MM.1S (cell line): ENCODE measurements around the gene PHF24.
"Not testable (repeated sequence)": the region's sequence is repeated elsewhere in the genome, so short reads cannot be mapped to it uniquely, and the experiment has no call there.

Experiments
- EZH2 ChIP-seq: fragments of 300-600 bp; sonication (generic); optimal IDR thresholded peaks from 2 replicates; pipeline ENCODE3; 2017; ENCODE audit warnings: low read depth, mild to moderate bottlenecking, antibody characterized with exemption, low read length, mixed read lengths
- TF ChIP-seq, protein P1 (sequence below): fragments of 300-600 bp; sonication (generic); IDR thresholded peaks from 2 replicates; pipeline ENCODE4 v1.5.1; 2016; ENCODE audit warnings: antibody characterized with exemption, low read length, mixed read lengths

DNA sequence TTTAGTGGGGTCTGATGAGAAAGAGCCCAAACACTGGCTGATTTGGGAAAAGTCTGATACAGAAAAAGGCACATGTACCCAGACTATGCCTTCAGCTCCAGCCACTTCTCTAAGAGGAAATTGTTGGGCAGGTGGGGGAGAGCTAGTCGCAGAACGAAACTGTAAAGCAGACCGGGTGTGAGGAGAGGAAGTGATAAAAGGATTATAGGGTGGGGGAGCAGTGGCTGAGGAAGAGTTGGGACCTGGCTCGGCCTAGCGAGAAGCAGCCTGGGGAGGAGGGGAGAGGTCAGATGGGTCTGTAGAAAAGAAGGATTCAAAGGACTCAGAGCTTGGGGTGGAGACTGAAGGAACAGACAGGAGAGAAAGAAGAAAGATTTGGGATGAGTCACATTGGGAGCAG lies 65.4 kb downstream of the PHF24 start:
- TF ChIP-seq, protein P1, sequence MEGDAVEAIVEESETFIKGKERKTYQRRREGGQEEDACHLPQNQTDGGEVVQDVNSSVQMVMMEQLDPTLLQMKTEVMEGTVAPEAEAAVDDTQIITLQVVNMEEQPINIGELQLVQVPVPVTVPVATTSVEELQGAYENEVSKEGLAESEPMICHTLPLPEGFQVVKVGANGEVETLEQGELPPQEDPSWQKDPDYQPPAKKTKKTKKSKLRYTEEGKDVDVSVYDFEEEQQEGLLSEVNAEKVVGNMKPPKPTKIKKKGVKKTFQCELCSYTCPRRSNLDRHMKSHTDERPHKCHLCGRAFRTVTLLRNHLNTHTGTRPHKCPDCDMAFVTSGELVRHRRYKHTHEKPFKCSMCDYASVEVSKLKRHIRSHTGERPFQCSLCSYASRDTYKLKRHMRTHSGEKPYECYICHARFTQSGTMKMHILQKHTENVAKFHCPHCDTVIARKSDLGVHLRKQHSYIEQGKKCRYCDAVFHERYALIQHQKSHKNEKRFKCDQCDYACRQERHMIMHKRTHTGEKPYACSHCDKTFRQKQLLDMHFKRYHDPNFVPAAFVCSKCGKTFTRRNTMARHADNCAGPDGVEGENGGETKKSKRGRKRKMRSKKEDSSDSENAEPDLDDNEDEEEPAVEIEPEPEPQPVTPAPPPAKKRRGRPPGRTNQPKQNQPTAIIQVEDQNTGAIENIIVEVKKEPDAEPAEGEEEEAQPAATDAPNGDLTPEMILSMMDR = not testable (repeated sequence)
- TF ChIP-seq EZH2 = not testable (repeated sequence)
